NCI-H748 (cell line): Measurements from ENCODE around the gene VAMP2.

Experiments used
- DNase-seq: peaks from one replicate; lab custom pipeline; 2025; ENCODE audit not compliant: unreplicated experiment; lab: John Stamatoyannopoulos, UW

VAMP2 gene, protein sequence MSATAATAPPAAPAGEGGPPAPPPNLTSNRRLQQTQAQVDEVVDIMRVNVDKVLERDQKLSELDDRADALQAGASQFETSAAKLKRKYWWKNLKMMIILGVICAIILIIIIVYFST

DNA sequence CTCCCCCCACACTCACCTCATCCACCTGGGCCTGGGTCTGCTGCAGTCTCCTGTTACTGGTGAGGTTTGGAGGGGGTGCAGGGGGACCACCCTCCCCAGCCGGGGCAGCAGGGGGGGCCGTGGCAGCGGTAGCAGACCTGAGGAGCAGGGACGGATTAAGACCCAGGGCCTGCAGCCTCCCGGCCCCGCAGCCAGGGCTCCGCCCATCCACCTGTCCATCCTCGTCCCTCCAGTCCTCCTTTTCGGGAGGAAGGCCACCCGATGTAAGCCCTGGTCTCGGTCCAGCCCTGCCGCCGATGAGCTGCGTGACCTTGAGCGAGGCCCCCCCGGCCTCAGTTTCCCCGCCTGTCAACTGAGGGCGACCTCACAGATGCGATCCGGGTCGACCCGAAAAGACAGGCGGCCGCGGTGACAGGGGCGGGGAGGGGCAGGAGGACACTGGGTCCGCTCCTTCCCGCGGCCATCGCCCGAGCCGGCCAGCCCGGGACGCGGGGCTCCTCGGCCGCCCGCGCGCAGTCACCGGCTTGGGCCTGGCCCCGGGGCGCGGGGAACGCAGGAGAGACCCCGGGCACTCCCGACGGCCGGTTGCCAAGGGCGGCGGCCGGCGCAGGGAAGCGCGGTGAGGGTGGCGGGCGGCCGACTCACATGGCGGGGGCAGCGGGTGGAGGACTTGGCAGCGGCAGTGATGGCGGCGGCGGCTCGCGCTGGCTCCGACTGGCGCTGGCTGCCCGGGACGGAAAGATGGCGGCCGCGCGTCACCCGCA lies at the start of gene VAMP2:
VAMP2 (minus strand) TSS at position 716 of the 764 bp plus-strand sequence; CDS start at position 647, 69 bp downstream.
- peak; percentile 85 for DNase-seq

DNA sequence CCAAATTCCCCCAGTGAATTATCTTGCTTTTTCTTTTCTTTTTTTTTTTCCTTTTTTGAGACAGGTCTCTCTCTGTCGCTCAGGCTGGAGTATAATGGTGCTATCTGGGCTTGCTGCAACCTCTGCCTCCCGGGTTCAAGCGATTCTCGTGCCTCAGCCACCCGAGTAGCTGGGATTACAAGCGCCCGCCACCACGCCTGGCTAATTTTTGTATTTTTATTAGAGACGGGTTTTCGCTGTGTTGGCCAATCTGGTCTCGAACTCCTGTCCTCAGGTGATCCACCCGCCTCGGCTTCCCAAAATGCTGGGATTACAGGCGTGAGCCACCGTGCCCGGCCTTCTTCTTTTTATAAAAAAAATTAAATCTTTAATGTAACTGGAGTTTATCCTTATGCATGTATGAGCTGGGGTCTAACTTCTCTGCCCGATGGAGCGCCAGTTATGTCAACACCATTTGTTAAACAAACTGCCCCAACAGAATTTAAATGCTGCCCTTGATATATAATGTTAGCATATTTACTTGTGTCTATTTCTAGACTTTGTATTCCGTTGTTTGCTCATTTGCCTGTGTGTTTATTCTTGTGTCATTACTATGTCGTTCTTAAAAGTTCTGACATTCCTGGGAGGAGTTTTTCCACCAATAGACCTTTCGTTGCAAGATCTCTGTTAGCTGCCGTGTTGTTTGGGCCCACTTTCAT lies 48.2 kb upstream of the VAMP2 start:
- peak; percentile 62 for DNase-seq

DNA sequence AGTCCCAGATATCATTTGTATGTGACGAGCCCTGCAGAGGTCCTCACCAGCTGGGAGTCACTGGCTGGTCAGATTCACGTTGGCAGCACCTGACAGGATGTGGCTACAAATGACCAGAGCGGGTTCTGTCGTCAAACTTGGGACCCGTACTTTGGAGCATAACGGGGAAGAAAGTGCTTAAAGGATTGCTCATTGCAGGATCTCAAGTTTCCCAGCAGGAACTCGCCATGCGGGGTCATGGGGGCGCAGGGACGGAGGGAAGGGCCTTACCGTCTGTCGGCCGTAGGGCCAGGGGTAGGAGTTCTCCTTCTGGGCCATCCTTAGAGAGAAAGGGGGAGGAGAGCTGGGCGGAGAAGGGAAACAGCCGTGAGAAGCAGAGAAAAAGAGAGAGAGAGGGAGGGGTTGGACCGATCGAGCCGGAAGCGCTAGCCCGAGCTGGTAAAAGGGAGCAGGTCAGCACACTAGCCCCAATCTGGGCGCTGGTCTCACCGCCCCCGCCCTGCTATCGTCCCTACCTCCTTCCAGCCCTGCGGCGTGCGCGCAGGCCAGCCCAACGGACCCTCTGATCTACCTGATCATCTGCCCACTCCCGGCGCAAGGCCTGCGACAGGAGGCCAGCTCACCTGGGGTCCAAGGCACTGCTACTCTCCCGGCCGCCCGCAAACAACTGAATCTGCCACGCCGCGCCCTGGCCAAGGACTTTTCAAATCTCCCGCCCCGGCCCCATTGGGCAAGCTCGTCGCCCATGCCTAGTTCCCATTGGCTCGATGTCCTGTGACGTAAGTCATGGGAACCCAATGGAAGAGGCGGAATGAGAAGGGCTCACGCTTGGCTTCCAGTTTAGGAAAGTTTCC lies 47.4 kb upstream of the VAMP2 start, which contains the start of gene AURKB:
AURKB (minus strand) TSS at position 669 of the 854 bp plus-strand sequence; CDS start at position 318, 351 bp downstream.
- DNase-seq: peak; percentile 99

DNA sequence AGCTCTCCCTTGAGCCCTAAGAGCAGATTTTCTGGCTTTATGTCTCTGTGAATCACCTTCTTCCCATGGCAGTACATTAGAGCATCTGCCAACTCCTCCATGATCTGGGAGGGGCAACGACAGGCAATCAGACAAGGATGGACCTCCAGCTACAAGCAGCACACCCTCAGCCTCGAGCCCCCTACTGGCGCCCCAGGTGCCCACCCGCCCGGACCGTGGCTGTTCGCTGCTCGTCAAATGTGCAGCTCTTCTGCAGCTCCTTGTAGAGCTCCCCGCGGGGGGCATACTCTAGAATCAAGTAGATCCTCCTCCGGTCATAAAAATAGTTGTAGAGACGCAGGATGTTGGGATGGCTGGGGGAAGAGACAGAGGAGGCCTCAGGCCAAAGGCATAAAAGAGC lies 43.8 kb upstream of the VAMP2 start:
- DNase-seq: no peak

DNA sequence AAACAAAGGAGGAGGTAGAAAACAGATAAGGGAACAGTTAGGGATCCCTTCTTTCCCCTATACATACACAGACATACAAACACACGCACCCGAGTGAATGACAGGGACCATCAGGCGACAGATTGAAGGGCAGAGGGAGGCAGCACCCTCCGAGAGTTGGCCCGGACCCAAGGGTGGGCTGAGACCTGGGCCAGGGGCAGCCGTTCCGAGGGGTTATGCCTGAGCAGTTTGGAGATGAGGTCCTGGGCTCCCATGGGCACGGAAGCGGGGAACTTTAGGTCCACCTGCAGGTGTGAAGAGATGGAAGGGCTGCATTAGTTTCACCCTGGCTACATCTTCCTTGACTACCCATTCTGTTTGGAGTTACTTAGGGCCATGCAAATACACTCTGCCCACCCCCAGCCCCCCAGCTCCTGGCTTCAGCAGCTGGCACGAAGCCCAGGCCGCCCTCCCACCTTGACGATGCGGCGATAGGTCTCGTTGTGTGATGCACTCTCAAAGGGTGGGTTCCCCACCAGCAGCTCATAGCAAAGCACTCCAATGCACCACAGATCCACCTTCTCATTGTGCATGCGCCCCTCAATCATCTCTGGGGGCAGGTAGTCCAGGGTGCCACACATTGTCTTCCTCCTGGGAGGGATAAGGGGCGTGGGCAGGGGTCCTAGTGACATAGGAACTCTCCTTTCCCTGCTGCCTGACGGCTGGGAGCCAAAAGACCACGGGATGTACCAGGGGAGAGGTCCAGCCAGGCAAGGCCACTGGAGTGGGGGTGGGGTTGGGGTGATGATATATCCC lies 42.2 kb upstream of the VAMP2 start:
- no peak for DNase-seq

DNA sequence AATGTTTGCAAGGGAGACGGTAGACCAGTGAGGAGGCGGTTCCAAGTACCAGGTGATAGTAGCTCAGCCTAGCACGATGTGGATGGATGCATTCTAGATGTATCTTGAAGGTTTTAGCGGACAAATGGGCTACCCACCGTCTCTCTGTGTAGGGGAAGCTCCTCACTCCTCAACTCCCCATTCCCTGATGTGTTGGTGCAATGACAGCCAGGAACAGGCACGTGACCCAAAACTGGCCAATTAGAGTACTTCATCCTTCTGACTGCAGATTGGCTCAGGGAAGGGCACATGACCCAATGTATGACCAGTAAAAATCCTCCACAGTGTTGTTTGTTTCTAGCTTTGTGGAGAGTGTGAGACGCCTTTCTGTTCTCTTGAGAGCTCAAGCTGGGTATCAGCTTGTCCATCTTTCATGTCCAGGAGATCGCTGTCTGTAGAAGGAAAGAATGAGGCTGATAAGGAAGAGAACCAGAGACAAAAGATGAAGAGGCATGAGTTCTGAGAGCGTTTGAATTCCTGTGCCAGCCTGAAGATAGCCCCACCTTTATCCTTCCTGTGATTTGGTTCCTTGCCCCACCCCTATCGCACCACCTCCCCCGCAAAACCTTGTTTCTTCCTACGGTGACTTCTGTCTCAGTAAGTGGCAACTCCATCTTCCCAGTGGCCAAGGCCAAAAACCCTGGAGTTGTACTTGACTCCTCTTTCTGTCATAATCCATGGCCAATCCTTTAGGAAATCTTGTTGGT lies 29.5 kb upstream of the VAMP2 start:
- DNase-seq: peak; percentile 98

DNA sequence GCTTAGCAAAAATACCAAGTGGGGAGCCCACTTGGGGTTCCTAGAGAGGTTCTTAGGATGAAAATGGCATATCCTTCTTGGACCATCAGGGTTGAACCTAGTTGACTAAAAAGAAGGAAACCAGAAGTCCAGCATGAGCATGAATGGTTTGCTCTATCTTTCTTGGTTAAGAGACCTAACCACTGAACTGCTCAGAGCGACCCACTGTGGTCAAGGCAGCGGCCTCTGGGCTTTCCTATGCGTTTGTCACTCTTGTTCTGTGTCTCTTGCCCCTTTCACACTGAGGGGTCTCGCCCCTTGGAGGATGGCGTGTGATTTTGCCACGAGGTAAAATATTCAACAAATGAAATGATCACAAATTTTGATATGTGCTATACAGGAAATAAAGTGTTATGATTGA lies 27.8 kb upstream of the VAMP2 start:
- no peak for DNase-seq

DNA sequence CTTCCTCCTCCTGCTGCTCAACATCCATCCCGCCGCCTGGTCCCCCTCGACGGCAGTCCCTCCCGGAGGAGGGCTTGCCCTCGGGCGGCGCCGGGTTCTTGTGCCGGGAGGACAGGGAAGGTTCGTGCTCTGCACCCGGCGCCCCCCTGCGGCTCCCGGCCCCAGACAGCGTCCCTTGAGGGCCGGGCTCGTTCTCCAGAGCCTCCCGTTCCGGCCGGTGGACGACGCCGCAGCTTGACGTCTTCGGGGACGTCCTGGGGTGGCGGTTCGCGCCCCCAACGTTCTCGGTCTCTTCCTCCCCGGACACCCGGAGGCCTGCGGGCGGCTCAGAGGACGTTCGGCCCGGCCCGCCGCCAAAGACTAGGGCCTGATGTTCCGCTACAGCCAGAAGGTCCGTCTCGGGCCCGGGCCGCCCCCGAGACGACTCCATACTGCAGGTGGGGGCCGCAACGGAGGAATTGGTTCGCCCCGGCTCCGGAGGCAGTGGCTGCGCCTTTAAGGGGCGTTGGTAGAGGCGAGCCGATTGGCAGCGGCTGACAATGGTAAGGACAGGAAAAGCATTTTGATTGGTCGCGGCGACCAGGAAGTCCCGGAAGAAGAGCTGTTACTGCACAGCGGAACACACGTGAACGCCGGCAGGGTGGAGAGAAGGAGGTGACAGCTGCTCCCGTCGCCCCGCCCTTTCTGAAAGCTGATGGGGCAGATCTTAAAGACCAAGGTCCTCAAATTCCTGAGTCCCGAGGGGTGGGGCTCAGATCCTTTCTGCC lies 27.1 kb upstream of the VAMP2 start, which contains the start of gene BORCS6:
BORCS6 (minus strand) TSS at position 470 of the 767 bp plus-strand sequence; CDS start at position 430, 40 bp downstream.
- DNase-seq: peak; percentile 99

DNA sequence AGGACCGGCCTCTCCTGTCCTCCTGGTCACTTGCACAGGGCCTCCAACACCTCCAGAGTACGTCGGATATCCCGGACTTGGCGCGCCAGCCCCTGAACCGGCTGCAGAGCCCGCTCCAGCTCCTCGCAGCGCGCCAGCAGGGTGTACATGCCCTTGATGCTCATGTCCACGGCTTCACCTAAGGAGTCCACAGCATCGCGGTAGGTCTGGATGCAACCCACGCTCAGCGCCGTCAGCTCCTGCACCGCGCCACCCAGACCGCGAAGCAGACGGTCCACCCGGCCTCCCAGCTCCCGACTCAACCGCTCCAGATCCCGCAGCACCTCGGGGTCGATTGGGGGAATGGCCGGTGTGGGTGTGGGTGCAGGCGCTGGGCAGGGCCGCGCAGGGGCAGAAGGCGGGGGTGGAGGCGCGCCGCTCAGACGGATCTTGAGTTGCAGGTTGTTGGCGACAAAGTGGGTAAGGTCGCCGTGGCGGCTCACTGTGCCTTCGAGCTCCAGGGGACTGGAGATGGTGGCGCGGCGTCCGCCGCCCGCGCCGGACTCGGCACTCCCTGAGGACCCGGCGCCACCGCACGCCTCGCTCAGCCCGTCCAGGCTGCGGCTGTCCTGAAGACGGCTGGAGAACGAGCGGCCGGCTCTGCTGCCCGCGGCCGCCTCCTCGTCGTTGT lies 26.4 kb upstream of the VAMP2 start:
- DNase-seq: peak; percentile 58

DNA sequence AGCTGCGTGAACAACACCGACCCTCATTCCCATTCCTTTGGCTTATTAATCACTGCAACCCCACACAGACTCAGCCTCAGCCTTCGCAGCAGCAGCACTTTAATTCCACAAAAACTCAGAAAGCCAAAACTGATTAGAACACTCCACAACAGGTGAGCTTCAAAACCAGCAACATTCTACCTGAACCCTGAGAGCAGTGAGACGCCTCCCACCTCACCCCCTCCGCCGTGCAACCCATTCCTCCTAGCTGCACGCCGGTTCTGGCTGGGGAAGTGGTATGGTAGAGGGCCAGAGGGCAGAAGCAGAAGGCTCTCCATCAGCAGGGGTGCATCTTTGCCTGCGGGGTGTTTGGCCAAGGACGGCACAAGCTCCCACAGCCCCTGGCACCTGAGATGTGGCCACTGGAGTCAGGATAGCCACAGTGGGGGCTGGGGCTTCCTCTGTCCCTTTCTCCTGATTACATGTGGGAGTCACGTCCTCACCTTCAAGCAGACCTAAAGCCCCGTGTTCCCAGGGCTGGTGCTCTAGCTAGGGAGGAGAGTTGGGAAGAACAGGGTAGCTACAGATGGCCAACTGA lies 25.6 kb upstream of the VAMP2 start:
- DNase-seq: peak; percentile 53

DNA sequence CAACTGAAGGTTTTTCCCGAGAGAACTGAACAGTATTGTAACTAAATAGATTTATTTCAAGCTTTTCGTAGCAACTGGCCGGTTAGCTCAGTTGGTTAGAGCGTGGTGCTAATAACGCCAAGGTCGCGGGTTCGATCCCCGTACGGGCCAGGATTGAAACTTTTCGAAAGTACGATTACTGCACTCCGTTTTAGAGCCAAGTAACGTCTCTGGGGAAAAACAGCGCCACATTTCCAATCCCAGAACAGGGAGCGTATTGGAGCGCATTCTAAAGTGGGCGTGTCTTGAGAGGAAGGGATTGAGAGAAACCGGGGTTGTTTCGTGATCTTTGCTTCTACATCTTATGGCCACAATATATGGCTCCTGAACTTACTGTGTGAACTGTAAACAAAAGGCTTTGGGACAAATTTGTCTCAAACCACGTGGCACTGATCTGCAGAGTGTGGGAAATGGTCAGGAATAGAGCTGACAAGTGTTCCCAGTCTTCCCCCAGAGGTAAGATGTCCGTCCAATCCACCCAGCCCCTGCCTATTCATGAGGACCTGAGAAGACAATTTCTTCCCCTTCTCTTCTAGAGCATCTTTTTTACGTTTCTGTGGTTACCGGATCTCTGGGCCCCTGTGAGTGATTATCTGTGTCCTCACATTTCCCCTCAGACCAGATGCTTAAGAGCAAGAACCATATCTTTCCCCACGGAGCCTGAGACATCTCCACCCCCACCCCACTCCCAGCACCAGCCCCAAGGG lies 24.9 kb upstream of the VAMP2 start:
- DNase-seq: peak; percentile 99

DNA sequence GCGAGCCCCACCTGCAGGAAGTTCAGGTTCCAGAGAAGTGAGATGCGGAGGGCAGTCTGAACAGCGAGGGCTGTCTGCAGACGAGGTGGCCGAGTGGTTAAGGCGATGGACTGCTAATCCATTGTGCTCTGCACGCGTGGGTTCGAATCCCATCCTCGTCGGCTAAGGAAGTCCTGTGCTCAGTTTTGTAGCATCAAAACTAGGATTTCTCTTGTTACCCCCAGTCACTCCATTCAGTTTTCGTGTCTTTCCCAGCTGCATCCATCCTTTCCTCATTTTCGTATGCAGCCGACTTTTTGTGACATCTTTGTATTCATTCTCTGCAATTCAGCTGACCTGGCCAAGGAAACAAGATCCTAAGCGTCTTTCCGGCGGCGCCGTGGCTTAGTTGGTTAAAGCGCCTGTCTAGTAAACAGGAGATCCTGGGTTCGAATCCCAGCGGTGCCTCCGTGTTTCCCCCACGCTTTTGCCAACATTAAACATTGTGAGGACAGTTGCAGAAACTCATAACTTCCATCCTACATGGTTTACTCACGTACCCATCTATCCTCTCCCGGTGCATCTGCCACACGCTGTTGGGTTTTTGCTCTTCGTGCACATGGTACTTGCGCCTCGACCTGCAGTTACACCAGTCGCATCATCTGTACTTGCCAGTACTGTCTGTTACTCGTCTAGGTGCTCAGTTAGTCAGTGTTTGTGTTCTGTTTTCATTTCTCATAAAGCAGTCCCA lies 24.2 kb upstream of the VAMP2 start:
- DNase-seq: peak; percentile 98

DNA sequence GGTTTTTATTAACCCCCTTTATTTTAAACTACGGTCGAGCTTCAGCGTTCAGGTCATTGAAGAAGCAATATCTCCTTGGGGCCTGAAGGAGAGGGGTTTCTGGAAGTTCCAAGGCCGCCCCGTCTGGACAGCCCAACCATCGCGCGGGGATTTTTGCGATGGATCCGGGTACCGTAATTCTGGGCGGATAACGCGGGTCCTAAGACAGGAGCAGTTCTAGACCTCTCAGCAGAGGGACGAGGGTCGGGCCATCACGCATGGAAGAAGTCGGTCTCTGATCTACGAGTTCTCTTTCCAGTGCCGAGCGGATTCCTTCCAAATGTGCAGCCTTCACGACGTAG lies 23.7 kb upstream of the VAMP2 start:
- DNase-seq: no peak

DNA sequence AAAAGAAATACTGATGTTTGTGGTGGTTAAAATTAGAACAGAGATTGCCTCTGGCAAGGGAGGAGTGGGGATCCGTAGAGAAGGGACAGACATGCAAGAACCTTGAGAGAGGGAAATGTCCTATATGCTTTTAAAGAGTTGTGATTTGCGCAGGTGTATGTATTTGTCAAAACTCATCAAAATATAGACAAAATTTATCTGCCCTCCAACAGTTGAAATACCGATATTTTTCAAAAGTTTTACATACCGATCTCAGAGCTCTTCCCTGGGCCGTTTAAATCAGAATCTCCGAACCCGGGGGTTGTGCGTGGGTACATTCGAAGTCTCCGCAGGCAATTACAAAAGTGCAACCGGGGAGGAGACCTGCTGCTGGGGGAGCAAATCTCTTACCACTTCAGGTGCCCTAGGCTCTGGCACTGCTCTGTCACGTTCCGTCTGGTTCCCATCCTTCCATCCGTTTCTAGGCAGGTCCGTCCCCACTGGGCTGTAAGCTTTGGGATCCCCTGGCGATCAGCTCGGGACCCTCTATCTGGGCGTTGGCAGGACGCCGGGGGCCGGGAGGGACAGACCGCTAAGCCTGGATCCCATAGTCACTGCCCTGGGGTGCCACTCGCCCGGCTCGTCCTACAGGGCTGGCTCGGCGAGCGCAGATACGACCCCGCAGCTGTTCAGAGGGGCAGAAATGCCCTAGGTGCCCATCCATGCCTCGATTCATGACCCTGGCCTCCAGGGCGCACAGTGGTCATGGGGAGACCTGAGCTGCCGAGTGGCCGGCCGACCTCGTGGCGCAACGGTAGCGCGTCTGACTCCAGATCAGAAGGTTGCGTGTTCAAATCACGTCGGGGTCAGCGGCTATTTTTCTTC lies 23.1 kb upstream of the VAMP2 start:
- peak; percentile 94 for DNase-seq

DNA sequence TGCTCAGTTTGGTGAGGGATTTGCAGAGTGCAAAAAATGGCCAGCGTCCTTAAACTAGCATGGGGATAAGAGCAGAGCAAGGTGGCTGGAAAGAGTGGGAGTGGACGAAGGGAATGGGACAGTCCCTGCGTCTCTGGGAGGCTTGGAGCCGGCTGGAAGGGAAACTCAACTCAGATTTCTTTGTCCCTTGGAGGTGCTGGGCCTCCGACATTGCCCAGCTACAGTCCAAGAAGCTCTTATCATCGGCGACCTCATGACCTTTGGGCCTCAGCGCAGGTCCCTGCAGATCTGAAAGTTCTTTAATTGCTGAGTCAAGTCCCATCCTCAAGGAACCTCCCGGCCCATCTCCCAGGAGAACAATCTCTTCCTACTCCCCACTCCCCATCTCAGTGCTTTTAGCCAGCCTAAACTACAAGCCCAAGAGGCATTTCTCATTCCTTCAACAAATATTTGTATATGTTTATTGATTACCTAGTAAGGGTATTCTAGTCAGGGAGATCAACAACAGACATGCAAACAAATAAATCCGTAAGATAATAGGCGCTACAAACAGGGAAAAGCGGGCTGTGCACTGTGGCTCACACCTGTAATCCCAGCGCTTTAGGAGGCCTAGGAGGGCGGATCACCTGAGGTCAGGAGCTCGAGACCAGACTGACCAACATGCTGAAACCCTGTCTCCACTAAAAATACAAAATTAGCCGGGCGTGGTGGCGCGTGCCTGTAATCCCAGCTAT lies 14.4 kb upstream of the VAMP2 start:
- no peak for DNase-seq
